Measurements from ENCODE around the gene PRICKLE2. TPM values are rescaled to one million over a fixed set of nuclear protein-coding genes. Genes with fewer than 3 reads are reported as not detected.

The PRICKLE2 gene
- total RNA-seq, 1 donor from 2014 or later, result 43.5 TPM

DNA sequence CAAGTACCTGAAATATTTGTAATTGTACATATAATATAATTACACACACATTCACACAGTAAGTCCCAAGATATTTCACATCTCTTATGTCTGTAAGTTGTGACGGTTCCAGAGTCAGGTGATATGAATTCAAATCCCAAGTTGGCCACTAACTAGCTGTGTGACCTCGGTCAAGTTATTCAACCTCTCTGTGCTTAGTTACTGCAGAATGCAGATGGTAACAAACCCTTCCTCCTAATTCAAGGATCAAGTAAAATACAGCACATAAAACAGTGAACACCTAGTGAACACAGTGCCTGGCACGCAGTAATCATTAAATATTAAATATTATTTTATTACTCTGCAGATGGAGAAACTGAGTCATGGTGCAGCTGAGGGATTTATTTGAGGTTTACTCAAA is 6.9 kb downstream of the PRICKLE2 start:
- TF ChIP-seq, protein P1, sequence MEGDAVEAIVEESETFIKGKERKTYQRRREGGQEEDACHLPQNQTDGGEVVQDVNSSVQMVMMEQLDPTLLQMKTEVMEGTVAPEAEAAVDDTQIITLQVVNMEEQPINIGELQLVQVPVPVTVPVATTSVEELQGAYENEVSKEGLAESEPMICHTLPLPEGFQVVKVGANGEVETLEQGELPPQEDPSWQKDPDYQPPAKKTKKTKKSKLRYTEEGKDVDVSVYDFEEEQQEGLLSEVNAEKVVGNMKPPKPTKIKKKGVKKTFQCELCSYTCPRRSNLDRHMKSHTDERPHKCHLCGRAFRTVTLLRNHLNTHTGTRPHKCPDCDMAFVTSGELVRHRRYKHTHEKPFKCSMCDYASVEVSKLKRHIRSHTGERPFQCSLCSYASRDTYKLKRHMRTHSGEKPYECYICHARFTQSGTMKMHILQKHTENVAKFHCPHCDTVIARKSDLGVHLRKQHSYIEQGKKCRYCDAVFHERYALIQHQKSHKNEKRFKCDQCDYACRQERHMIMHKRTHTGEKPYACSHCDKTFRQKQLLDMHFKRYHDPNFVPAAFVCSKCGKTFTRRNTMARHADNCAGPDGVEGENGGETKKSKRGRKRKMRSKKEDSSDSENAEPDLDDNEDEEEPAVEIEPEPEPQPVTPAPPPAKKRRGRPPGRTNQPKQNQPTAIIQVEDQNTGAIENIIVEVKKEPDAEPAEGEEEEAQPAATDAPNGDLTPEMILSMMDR (IDR thresholded peaks at IDR 0.05), result no peak
- Histone ChIP-seq H3K4me3 (no peak overlapping the region), H3K9me3 (no peaks in the 10 kb centered on the region), H3K27me3 (ENCODE audit: low read depth) (no peaks in the 10 kb centered on the region), H3K4me1 (peaks cover 84% of the 10 kb centered on the region), H3K36me3 (no peaks in the 10 kb centered on the region), H3K27ac (no peak overlapping the region)
- intact Hi-C loops (cut with DNase I), result no loop called here
- DNase-seq (no peak), ATAC-seq (no peak)

DNA sequence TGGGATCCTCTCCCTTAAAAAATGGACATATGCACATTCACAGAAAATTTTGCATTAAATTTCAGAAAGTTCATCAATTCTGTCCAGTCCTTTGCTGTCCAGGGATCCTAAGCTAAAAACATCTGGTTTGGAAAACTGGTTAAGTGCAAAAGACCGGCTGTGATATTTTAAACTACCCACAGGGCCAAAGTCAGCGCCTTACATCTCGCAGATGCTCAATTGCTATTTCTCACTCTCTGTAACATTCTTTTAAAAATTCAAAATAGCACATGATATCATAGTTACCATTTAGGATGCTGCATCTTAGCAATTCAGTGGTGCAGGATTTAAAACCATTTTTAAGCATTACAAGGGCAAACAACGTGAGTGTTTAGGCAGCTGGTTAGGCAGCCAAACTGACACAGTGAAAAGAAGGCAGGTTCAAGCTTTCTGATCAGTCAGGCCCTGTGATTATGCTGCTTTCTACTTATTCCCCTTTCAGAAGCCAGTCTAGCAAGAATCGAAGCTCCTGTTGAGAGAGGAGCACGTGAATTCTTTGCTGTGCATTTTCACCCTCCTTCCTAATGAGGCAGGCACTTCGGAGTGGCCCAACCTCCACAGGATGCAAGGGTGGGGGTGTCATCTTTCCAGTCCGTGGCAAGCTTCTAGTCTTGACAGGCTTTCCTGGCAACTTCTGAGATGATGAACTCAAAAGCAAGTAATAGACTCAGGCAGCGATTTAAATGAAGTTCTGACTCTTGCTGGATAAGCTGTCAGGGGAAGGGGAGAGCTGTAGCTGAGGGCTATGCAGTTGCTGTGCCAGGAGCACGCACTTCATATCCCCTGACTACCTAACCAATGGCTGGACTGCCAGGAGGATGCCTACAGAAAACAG is 8.8 kb downstream of the PRICKLE2 start:
- no peaks in the 10 kb centered on the region for H3K36me3 ChIP-seq
- intact Hi-C loops (cut with DNase I), result no loop called here
- H3K27ac ChIP-seq, result peak overlapping the region; percentile 19
- TF ChIP-seq, protein P1 (IDR thresholded peaks at IDR 0.05), result no peak
- no peaks in the 10 kb centered on the region for H3K27me3 ChIP-seq (ENCODE audit: low read depth)
- ATAC-seq, result peak; percentile 22 to 33
- H3K4me3 ChIP-seq, result no peak overlapping the region
- no peak for DNase-seq
- peaks cover 79% of the 10 kb centered on the region for H3K4me1 ChIP-seq
- H3K9me3 ChIP-seq, result no peaks in the 10 kb centered on the region

GRCh38 chr3:64215559-64215958 is 9.7 kb downstream of the PRICKLE2 start:
- no peaks in the 10 kb centered on the region for H3K27me3 ChIP-seq (ENCODE audit: low read depth)
- intact Hi-C loops (cut with DNase I), result no loop called here
- H3K4me1 ChIP-seq, result peaks cover 77% of the 10 kb centered on the region
- H3K9me3 ChIP-seq, result no peaks in the 10 kb centered on the region
- H3K4me3 ChIP-seq, result no peak overlapping the region
- TF ChIP-seq, protein P1 (IDR thresholded peaks at IDR 0.05), result no peak
- H3K36me3 ChIP-seq, result no peaks in the 10 kb centered on the region
- no peak overlapping the region for H3K27ac ChIP-seq
- ATAC-seq (no peak), DNase-seq (no peak)

DNA sequence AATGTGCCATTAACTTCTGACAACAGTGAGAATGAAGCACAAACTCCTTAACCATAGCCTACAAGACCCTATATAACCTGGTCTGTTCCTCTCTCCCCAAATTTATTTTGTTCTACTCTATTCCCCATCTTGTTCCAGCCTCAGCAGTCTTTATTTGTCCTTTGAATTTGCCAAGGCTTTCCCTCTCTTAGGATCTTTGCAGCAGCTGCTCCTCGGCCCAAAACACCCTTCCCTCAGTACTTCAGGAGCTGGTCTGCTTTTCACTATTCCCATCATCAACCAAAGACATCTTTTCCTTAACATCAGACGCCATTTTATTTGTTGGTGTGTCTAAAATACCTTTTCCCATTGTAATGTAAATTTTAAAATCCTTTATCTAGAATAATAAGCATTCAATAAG is 10.2 kb downstream of the PRICKLE2 start:
- TF ChIP-seq, protein P1 (IDR thresholded peaks at IDR 0.05), result no peak
- Histone ChIP-seq H3K36me3 (no peaks in the 10 kb centered on the region), H3K9me3 (no peaks in the 10 kb centered on the region), H3K27me3 (ENCODE audit: low read depth) (no peaks in the 10 kb centered on the region), H3K4me3 (peak overlapping the region; percentile 24), H3K4me1 (peaks cover 77% of the 10 kb centered on the region), H3K27ac (peak overlapping the region; percentile 68)
- no peak for ATAC-seq
- no peak for DNase-seq
- intact Hi-C loops (cut with DNase I), result no loop called here

GRCh38 chr3:64214381-64215018 is 10.8 kb downstream of the PRICKLE2 start:
- H3K4me3 ChIP-seq, result peak overlapping the region; percentile 24
- DNase-seq (no peak), ATAC-seq (peak in 1 of 2 donors; percentile 62)
- intact Hi-C loops (cut with DNase I), result no loop called here
- TF ChIP-seq, protein P1 (IDR thresholded peaks at IDR 0.05), result no peak
- H3K27me3 ChIP-seq (ENCODE audit: low read depth), result no peaks in the 10 kb centered on the region
- H3K27ac ChIP-seq, result peak overlapping the region; percentile 68
- peaks cover 78% of the 10 kb centered on the region for H3K4me1 ChIP-seq
- no peaks in the 10 kb centered on the region for H3K36me3 ChIP-seq
- H3K9me3 ChIP-seq, result no peaks in the 10 kb centered on the region
